GM12878 (cell line): ENCODE data around the gene LRIT3.

Experiments used
- CTCF ChIP-seq, 3 experiments: IDR thresholded peaks in 2 of 3; conservative IDR thresholded peaks in 1 of 3; 2 replicates each; pipeline ENCODE4 v1.5.1; 2011; ENCODE audit warnings: low read depth in 3 of 3, low read length in 3 of 3, mild to moderate bottlenecking in 3 of 3, control low read depth in 2 of 3, moderate library complexity in 2 of 3, inconsistent platforms in 1 of 3, mixed read lengths in 1 of 3; ENCODE audit not compliant: control insufficient read depth in 2 of 3, insufficient read depth in 1 of 3; ENCODE audit errors: extremely low read depth in 1 of 3
- DPF2 ChIP-seq: fragments of 450-650 bp; IDR thresholded peaks from 2 replicates; pipeline ENCODE4 v1.6.1; 2017; ENCODE audit warnings: mild to moderate bottlenecking
- HDAC2 ChIP-seq: fragments of 200-600 bp; sonication (generic); IDR thresholded peaks from 2 replicates; pipeline ENCODE4 v1.6.1; 2017
- TAF1 ChIP-seq: IDR thresholded peaks from 2 replicates; pipeline ENCODE4 v1.6.1; 2011; ENCODE audit warnings: mild to moderate bottlenecking, low read depth, low read length, borderline replicate concordance
- ZNF24 ChIP-seq: fragments of 450-650 bp; IDR thresholded peaks from 2 replicates; pipeline ENCODE4 v1.6.1; 2017; ENCODE audit warnings: antibody characterized with exemption, mild to moderate bottlenecking
- TF ChIP-seq, protein P1 (sequence below): fragments of 450-650 bp; IDR thresholded peaks from 2 replicates; pipeline ENCODE4 v1.6.1; 2016; ENCODE audit warnings: mild to moderate bottlenecking

GRCh38 chr4:109876634-109877265 lies 28.8 kb downstream of the LRIT3 start:
- TF ChIP-seq HDAC2, result no peak
- TF ChIP-seq DPF2, result no peak
- TF ChIP-seq, protein P1, sequence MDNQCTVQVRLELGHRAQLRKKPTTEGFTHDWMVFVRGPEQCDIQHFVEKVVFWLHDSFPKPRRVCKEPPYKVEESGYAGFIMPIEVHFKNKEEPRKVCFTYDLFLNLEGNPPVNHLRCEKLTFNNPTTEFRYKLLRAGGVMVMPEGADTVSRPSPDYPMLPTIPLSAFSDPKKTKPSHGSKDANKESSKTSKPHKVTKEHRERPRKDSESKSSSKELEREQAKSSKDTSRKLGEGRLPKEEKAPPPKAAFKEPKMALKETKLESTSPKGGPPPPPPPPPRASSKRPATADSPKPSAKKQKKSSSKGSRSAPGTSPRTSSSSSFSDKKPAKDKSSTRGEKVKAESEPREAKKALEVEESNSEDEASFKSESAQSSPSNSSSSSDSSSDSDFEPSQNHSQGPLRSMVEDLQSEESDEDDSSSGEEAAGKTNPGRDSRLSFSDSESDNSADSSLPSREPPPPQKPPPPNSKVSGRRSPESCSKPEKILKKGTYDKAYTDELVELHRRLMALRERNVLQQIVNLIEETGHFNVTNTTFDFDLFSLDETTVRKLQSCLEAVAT, result no peak
- no peak for TF ChIP-seq ZNF24
- TF ChIP-seq CTCF (IDR thresholded peaks at IDR 0.05 in 2 of 3, conservative IDR thresholded peaks at IDR 0.05 in 1 of 3; ENCODE audit: control insufficient read depth in 2 of 3, extremely low read depth in 1 of 3, insufficient read depth in 1 of 3, low read depth in 3 of 3, low read length in 3 of 3), result no peak
- no peak for TF ChIP-seq TAF1
